ENCODE data around the gene PLCH2.

Gene PLCH2

GRCh38 chr1:2540816-2541492 is 64.9 kb downstream of the PLCH2 start:
- no peak for TF ChIP-seq CTCF (IDR thresholded peaks at IDR 0.05)

GRCh38 chr1:2541619-2542245 is 65.6 kb downstream of the PLCH2 start:
- TF ChIP-seq CTCF (IDR thresholded peaks at IDR 0.05): no peak

GRCh38 chr1:2542246-2542915 is 66.3 kb downstream of the PLCH2 start:
- no peak for TF ChIP-seq CTCF (IDR thresholded peaks at IDR 0.05)

GRCh38 chr1:2543543-2544092 is 67.5 kb downstream of the PLCH2 start:
- TF ChIP-seq CTCF (IDR thresholded peaks at IDR 0.05): no peak

GRCh38 chr1:2544093-2544874 is 68.2 kb downstream of the PLCH2 start:
- TF ChIP-seq CTCF (IDR thresholded peaks at IDR 0.05): no peak

- no peak for TF ChIP-seq CTCF (IDR thresholded peaks at IDR 0.05)
Observed at GRCh38 chr1:2544875-2545640, 69.0 kb downstream of the PLCH2 start.
